Glomerular visceral epithelial cell (primary cell): Measurements from ENCODE around the gene GABBR2.

Experiments
- DNase-seq: peaks from one replicate; pipeline ENCODE4 v3.0.0-alpha.2; 2016; ENCODE audit errors: extremely low spot score

The GABBR2 gene

DNA sequence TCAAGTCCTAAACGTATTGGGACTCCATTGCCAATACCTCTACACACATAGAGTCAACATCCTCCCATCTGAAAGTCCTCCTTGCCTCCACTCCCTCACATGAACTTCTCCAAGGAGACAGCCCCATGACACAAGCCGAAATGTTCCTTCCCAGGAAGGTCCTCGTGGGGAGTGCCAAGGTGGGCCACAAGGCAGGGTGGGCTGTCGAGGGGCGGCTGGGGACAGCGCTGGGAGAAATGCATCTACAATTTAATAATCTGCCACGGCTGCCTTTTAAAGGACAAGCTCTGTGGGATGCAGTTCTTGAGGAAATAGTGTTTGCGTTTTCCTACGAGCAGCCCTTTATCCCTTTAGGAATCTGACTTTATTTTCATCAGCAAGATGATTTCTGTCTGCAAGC is 138.7 kb downstream of the GABBR2 start:
- no peak for DNase-seq

DNA sequence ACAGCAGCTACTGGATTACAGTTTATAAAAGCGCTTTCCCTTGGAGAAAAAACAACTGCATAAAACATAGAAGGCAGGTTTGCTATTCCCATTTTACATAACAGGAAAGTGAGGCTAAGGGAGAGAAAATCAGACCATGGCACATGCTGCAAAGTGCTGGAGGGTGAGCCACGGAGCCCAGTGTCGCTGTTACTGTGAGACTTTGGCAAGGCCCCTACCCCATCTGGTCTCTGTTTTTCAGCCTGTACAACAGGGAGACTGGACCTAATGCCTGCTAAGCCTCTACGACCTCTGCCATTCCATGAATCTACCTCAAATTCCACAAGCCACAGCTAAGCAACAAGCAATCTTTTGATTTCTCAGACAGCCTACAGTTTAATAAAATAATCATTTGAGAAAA is 139.2 kb downstream of the GABBR2 start:
- no peak for DNase-seq

DNA sequence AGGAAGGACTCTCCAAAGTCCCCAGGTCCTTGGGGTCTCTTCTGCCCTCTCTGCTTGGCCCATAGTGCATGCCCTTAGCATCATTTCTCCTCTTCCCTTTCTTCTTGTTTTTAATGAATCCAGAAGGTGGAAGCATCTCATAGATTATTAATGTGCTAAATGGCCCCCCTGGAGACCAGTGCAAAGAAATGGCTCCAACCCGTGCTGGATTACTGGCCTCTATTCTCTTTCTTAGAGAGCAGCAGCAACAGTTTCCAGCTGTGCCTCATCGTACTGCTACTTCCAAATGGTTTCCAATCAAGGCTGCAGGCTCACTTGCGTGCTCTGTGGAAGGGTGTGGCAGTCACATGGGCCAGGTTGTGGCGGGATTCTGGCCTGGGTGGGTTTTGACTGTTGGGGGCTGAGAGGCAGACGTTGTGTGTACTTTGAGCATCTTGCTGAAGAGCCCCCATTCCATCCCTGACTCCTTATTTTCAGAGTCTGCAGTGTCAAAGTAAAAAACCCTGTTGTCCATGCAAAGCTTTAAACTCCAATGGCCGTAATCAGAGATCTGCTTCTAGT is 139.7 kb downstream of the GABBR2 start:
- no peak for DNase-seq

DNA sequence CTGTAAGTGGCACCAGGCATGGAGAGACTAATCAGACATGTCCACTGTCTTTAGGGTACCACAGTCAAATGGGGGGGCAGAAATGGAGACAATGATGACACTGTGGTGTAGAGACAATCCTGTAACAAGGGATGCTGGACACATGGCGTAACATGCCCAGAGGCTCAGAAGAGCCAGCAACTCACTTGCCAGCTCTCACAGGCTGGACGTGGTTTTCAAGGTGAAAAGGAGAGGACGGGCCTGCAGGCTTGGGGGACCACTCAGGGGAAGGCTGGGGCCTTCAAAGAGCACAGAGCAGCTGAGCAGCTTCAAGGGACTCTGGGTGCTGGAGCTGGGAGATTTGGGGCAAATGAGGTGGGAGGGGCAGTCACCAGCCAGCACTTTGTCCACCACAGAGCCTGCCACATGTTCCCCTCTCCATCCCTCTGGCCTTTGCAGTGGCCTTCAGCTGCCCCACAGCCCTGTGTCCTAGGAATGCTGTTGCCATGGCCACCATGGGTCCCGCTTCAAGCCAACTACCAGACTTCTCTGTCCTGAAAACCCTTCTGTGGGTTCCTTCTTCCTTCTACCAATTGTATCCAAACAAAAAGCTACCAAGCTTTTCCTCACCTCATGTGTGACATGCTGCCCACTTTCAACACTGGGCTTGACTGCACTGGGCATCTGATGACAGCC is 140.4 kb downstream of the GABBR2 start:
- DNase-seq: no peak

DNA sequence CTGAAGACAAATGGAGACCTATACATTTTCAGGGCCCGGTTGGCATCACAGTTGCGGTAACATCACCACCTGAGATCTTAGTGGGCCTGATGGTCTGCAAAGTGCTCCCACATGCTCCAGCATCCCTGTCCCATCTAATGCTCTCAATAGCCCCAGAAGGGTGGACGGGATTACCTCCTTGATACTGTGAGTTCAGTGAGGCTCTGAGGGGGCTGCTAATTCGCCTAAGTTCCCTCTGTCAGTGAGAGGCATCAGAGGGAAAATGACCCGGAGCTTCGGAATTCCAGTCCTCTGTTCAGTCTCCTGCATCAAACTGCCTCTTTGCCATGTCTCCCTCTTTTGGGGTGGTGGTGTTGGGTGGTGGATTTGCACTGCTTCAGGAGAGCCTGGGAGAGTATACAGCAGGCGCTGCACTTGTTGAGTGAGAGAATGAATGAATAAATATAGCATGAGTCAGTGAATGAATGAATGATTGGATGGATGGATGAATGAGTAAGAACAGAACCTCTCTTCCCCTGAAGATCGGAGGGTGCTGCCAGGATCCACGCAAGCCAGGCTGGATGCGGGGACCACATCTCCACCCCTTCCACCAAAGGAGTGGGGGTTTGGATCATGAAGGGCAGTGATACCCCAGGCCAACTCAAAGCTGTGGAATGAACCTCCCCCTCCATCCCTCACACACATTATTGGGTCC is 141.0 kb downstream of the GABBR2 start:
- no peak for DNase-seq

DNA sequence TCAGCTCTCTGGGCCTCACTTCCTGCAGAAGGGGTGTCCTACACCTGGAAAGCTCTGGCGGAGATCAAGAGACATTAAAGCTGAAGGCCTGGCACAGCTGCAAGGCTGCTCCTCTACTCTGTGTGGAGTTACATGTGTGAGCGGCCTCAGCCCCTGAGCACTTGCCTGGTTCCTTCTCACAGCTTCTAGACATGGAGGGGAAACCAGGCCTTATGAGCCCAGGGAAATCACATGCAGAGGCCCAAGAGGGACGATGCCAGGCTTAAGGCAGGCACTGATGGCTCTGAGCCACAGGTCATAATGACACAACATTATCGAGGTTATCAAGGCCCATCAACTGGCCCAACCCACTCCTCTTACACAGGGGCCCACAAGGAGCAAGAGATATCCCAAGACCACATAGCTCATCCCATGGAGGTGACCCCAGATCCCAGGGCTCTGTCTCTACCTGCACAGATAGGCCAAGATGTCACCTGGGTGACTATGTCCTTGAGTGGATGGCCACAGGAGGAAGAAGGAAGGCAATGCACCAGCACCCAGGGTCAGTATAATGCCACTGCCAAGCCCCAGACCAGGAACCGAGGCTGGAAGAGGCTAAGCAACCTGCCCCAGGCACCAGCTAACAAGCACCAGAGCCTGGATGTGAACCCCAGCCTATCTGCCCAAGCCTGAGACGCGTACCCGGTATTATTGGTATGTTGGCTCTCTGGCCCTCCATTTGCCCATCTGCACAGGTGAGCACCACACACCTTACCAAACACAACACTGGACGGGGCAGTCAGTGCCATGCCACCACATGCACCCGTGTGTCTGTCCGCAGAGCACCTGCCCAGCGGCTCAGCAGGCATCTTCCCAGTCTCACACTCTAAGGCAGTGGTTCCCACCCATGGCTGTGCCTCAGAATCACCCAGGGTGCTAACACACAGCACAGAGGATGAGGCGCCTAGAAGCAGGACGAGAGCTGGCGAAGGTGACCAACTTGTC is 143.3 kb downstream of the GABBR2 start:
- no peak for DNase-seq

DNA sequence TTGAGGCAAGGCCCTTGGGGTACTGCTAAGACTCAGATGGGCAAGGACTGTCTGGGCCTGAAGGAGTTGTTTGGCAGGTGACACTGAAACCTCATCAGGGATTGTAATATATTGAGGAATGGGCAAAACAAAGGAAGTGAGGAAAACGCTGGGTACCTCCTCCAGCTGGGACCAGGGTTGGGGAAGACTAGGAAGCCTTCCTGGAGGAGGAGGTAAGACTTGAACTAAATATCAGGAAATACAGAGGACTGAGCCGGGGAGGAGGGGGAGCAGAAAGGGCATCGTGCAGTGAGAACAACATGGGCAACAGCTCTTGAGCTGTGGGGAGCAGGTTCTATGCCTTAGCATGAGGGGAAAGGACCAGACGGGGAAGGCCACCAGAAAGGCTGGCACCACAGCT is 144.0 kb downstream of the GABBR2 start:
- DNase-seq: no peak

DNA sequence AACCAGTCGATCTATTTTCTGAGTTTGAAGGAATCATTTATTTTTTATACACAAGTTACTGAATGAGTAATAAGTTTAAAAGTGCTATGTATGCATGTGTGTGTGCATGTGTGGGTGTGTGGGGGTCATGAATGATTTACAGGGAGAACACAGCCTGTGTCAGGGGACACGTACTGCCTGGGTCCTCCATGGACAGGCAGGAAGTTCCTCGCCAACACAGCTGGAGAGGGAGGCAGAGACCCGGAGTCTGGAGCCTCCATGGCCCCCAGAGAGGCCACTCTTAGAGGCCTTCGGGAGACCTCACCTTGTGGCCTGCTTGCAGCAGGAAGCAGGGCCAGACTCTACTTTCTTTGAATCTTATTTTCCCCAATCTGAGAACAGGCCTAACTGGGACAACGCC is 144.7 kb downstream of the GABBR2 start:
- DNase-seq: no peak

DNA sequence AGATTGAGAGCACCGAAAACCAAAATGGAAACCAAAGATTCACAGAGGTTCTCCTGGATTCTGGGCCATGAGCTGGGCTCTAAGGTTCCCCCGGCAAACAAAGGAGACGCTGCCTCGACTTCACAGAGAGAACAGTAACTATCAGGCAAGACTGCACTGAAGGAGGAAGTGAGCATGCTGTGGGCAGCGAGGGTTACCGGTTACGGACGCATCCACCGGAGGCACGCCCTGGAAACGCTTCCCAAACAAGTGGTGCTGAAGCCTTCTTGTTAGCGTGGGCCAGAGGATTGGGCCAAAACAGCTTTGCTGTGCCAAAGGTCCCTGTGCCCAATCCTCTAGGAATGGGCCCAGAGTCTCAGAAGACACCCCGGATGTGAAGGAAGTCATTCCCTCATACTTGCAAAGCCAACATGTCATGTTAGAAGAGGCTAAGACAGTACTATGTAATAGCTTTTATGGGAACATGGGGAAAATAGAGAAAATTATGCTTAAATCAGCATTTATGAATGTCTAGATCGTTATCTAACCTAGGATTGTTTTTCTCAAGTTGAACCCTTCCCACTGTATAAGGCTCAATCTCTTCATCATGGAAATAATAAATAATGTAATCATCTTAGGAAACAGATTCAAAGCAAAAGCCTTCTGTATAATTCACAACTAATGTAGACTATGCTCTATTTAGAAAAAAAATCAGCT is 145.4 kb downstream of the GABBR2 start:
- DNase-seq: no peak

DNA sequence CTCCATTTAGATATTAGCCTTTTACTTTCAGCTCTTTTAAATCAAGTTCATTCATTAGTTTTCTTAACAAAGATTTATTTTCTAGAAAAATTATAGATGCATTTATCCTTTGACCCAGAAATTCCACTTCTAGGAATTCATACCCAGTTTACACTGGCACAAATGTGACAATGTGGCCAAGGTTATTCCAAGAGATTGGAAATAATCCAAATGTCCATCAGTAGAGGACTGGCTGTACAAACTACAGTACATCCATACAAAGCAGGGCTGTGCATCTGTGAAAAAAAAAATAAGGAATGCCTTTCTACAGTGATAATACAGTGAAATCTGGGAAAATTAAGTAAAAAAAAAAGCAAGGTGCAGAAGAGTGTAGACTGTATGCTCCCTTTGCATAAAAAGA is 149.2 kb downstream of the GABBR2 start:
- DNase-seq: no peak

DNA sequence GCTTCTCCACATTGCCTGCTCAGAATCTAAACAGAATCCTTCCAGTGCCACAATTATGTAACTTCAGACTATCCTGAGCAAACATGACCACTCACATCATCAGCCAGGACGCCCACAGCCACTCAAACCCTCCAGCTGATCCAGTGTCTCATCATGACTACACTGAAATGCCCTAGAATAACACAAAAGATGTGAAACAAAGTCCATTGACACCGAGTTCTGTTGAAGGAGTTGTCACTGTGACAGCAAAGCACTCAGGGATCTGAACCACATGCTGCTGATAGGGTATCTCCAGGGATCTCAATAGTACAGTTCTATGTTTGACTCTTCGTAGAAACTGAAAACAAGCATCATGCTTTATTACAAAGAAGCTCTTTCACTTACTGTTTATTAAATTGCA is 150.2 kb downstream of the GABBR2 start:
- no peak for DNase-seq

DNA sequence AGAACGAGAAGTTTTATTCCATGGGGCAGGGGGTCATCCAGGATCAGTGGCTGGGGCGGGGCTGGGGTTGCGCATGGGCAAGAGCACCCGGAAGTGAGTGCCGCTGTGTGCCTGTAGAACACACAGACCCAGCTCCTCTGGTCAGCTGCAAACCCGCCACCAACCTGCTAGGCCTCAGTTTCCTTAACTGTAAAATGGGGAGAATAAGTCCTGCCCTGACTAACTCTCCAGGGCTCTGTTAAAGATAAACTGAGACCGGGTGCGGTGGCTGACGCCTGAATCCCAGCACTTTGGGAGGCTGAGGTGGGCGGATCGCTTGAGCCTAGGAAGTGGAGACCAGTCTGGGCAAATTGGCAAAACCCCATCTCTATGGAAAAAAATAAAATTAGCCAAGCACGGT is 152.2 kb downstream of the GABBR2 start:
- no peak for DNase-seq

DNA sequence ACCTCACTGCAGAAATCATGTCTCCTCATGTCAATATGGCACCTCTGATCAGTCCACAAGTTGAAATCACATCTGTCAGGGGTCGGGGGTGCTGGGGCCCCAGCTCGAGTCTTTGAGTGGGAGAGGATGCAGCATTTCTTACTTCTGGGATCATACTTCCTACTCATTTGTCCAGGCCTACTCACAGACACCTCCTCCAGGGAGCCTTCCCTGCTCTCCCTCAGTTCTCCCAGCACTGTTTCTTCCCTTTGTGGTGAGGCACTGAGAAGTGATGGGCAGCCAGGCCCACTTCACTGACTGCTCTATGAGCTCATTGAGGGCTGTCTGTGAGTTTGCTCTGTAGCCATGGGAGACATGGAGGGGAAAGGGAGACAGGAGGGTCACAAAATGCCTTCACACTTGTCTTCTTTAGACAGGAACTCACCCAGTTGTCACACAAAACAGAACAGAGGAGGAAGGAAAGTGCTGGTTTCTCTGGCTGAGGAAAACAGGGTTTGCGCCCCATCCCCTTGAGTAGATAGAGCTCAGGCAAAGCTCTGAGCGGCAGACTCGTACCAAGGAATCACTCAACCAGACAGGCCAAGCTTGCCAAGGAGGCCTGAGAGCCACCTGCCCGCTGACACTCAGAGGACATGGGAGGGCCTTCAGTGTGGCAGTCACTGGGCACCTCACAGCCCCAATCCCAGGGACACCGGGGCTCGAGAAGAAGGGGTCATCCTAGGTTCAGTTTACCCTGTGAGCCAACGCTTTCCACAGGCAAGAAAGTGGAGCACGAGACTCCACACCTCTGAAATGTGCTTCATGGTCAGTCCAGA is 152.9 kb downstream of the GABBR2 start:
- no peak for DNase-seq

DNA sequence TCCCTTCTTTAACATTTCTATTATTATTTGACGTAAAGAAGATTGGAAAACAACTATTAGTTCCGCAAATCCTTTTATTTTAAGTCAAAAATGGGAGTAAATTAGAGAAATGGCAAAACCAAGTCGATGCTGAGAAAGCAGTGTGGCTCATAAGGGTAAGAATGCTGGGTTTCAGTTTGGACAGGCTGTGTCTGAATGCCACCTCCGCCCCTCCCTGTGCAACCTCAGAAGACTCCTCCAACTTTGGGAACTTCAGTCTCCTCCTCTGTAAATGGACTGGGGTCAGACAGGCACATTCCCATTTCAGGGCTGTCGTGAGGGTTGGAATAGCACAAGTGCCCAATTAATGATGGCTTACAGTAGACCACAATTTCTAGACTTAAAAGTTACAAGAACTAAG is 154.0 kb downstream of the GABBR2 start:
- no peak for DNase-seq

DNA sequence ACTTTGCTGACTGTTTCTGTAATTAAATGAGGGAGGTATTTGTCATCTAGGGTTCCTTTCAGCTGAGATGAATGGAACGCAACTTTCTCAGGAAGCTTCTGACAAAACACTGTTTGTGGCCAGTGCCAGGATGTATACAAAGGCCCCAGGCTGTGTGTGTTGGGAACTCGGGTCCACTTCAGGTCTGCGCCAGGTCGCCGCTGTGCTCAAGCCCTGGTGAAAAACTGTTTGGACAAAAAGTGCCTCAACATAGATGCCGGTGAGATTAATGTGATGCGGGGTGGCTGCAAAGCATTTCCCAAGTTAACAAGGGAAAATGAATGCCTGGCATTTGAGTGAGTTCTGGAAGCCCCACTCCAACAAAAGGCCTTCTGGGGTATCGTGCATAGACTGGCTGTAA is 156.4 kb downstream of the GABBR2 start:
- DNase-seq: no peak

DNA sequence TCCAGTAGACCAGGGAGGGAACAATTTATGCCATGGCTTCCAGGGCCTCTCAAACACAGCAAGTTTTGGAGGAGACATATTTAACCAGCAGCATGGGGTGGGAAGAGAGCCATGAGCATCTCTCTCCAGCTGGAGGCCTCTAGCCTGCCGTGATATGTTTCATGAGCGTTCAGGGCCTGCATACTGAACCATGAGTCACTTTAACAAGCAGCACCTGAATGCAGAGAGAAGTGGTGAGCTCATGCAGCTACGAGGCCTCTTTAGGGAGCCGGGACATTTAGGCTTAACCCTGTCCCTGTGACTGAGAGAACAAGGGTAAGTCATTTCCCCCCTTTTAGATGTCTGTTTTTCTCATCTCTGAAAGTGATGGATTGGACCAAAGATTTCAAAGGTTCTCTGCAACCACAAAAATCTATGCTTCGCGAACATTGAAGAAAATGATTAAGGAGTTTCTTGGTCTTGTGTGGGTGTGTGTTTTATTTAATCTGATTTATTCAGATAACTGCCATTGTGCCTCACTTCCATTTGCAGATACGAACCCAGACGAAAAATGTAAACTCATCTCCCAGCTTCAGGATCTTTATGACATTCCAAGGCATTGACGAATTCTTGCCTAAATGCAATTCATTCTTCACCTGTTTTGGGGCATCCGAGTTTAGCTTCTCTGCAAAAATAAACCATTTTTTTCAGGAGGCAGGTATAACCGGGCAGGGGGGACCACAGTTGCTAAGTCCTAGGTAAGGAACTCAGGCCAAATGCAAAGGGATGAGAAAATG is 157.0 kb downstream of the GABBR2 start:
- peak; percentile 44 for DNase-seq

DNA sequence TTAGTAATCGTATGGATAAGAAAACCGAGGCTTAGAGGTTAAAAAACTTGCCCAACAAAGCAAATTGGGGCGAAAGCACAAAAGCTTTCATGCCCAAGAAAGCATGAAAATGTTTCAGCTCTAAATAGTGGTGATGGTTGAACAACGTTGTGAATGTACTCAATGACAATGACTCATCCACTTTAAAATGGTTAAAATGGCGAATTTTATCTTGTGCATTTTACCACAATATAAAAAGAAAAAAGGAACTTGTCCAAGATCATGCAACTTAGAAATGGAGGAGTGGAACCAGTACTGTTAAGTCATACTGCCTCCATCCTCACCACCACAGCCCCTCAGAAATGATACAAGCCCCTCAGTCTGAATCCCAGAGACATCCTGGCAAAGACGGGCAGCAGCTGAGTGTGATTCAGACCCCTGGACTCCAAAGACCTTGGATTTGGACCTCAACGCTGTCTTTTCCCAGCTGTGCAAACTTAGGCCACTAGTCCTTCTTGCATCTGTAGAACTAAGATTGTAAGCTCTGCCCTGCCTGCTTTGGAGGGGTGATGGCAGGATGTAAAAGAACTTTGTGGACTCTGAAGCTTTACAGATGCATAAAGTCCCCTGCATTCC is 158.4 kb downstream of the GABBR2 start:
- DNase-seq: no peak

DNA sequence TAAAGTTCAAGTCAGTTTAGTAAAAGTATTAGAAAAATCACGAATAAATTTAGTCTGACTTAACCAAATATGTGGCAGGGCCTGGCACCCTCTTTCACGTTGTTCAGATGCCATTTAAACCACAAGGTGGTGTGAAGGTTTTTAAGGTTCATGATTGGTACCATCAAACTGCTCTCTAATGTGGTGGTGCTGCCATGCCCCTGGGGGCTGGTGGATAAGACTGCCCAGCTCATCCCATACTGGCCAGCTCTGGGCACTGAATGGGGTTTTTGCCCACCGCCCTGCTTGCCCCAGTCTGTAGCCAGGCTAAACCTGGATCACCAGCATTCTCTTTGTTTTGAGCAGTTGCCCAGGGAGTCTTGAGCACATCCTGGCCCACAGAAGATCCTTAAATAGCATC is 159.3 kb downstream of the GABBR2 start:
- no peak for DNase-seq

DNA sequence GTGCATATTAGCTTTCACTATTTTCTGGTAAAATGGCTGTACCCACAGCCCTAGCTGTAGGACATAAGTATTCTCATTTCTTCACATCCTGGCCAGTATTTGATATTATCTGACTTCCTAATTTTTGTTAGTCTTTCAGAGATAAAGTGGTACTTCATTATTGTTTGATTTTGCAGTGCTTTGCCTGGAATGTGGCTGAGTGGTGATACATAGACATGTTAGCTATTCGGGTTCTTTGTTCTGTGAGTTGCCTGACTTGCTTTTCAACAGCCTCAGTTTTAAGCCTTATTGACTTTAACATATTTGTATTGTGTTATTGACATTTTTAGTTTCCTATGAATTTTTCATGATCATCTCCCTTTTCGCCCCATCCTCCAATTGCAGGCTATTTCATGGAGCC is 161.1 kb downstream of the GABBR2 start:
- DNase-seq: no peak

DNA sequence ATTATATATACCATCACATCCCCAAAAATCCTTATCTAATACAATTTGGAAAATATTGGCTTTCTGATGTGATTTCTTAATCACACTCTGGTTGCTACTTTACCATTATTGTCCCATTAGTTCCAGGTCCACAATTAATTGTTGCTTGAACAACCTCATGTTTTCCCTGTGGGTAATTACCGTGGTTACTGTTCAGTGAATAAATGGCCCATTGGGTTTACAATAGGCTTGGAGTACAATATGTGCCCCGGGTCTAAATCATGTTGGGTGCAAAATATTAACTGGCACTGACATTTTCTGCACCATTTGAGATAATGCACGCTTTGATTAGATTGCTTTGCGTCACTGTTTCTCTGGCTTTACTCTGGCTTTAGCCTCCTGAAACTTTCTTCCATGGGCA is 163.7 kb downstream of the GABBR2 start:
- no peak for DNase-seq
